OCI-LY1 (cell line): ENCODE measurements around the gene SYCP1.

ENCODE experiments used
- H2AFZ ChIP-seq: fragments of 200-600 bp; sonication (generic), shearing (Covaris generic); 2 replicates; pipeline ENCODE4 v1.6.0; 2014; ENCODE audit warnings: antibody characterized with exemption, mild to moderate bottlenecking, low read length
- H3F3A ChIP-seq: fragments of 200-600 bp; sonication (generic), shearing (Covaris generic); 2 replicates; pipeline ENCODE4 v1.6.0; 2014; ENCODE audit warnings: mild to moderate bottlenecking, antibody characterized with exemption, low read length, moderate library complexity; ENCODE audit not compliant: insufficient read depth
- H3K27ac ChIP-seq: fragments of 200-600 bp; sonication (generic); 2 replicates; pipeline ENCODE4 v1.5.1; 2014; ENCODE audit warnings: low read length, mixed run types, mild to moderate bottlenecking, low read depth; ENCODE audit not compliant: poor library complexity, severe bottlenecking
- H3K27me3 ChIP-seq: fragments of 200-600 bp; sonication (generic); 2 replicates; pipeline ENCODE4 v1.6.0; 2014; ENCODE audit warnings: antibody characterized with exemption, mild to moderate bottlenecking, low read length, moderate library complexity; ENCODE audit not compliant: insufficient read depth
- H3K36me3 ChIP-seq: fragments of 200-600 bp; sonication (generic); 2 replicates; pipeline ENCODE4 v1.6.1; 2014; ENCODE audit warnings: mild to moderate bottlenecking, antibody characterized with exemption, low read length, moderate library complexity, mixed read lengths; ENCODE audit not compliant: insufficient read depth
- H3K4me1 ChIP-seq: fragments of 200-600 bp; sonication (generic); 2 replicates; pipeline ENCODE4 v1.5.1; 2014; ENCODE audit warnings: mild to moderate bottlenecking, low read length, moderate library complexity; ENCODE audit not compliant: insufficient read depth, severe bottlenecking
- H3K4me2 ChIP-seq: fragments of 200-600 bp; sonication (generic), shearing (Covaris generic); 2 replicates; pipeline ENCODE4 v1.6.1; 2014; ENCODE audit warnings: low read length
- H3K4me3 ChIP-seq: fragments of 200-600 bp; sonication (generic); 2 replicates; pipeline ENCODE4 v1.5.1; 2014; ENCODE audit warnings: low read length, low read depth, mild to moderate bottlenecking, mixed read lengths; ENCODE audit not compliant: poor library complexity, severe bottlenecking
- H3K79me2 ChIP-seq: fragments of 200-600 bp; shearing (Covaris generic); 2 replicates; pipeline ENCODE4 v1.6.1; 2016; ENCODE audit warnings: mixed run types, low read length, mixed read lengths; ENCODE audit not compliant: insufficient read depth
- H3K9ac ChIP-seq: fragments of 200-600 bp; sonication (generic), shearing (Covaris generic); 2 replicates; pipeline ENCODE4 v1.6.1; 2014; ENCODE audit warnings: mild to moderate bottlenecking, low read length, mixed read lengths
- H3K9me2 ChIP-seq: fragments of 200-600 bp; sonication (generic), shearing (Covaris generic); 2 replicates; pipeline ENCODE4 v1.6.1; 2014; ENCODE audit warnings: low read depth, mild to moderate bottlenecking, low read length, mixed read lengths
- H3K9me3 ChIP-seq: fragments of 200-600 bp; shearing (Covaris generic); 2 replicates; pipeline ENCODE4 v1.6.1; 2014; ENCODE audit warnings: low read length, mixed read lengths
- H4K20me1 ChIP-seq: fragments of 200-600 bp; sonication (generic), shearing (Covaris generic); 2 replicates; pipeline ENCODE4 v1.6.0; 2016; ENCODE audit warnings: mild to moderate bottlenecking, low read length; ENCODE audit not compliant: insufficient read depth
- CTCF ChIP-seq: fragments of 200-600 bp; sonication (generic), shearing (Covaris generic); IDR thresholded peaks from 2 replicates; pipeline ENCODE4 v1.5.1; 2017; ENCODE audit warnings: mild to moderate bottlenecking, antibody characterized with exemption, low read length, moderate library complexity, mixed read lengths
- EZH2 ChIP-seq: fragments of 200-600 bp; sonication (generic), shearing (Covaris generic); IDR thresholded peaks from 2 replicates; pipeline ENCODE4 v1.8.0; 2017; ENCODE audit warnings: borderline replicate concordance, mixed run types, mild to moderate bottlenecking, antibody characterized with exemption, low read length, moderate library complexity, mixed read lengths

SYCP1 gene

GRCh38 chr1:114926607-114927006 lies 71.9 kb downstream of the SYCP1 start:
- H3K4me2 ChIP-seq = no peak overlapping the region
- H3K36me3 ChIP-seq = no peaks in the 10 kb centered on the region
- H3K9me3 ChIP-seq = no peaks in the 10 kb centered on the region
- no peaks in the 10 kb centered on the region for H3K79me2 ChIP-seq
- no peaks in the 10 kb centered on the region for H3F3A ChIP-seq
- no peak overlapping the region for H3K4me3 ChIP-seq
- H3K4me1 ChIP-seq = no peaks in the 10 kb centered on the region
- no peak overlapping the region for H3K9ac ChIP-seq
- H4K20me1 ChIP-seq = no peaks in the 10 kb centered on the region
- H2AFZ ChIP-seq = no peak overlapping the region
- no peaks in the 10 kb centered on the region for H3K9me2 ChIP-seq
- no peak overlapping the region for H3K27ac ChIP-seq
- no peaks in the 10 kb centered on the region for H3K27me3 ChIP-seq
- TF ChIP-seq CTCF (no peak), EZH2 (no peak)

GRCh38 chr1:114927401-114927800 lies 72.7 kb downstream of the SYCP1 start:
- H3F3A ChIP-seq = no peaks in the 10 kb centered on the region
- no peaks in the 10 kb centered on the region for H3K27me3 ChIP-seq
- TF ChIP-seq EZH2 (no peak), CTCF (no peak)
- no peaks in the 10 kb centered on the region for H3K9me3 ChIP-seq
- H2AFZ ChIP-seq = no peak overlapping the region
- H3K9ac ChIP-seq = no peak overlapping the region
- no peaks in the 10 kb centered on the region for H3K79me2 ChIP-seq
- H3K4me3 ChIP-seq = no peak overlapping the region
- H3K27ac ChIP-seq = no peak overlapping the region
- no peaks in the 10 kb centered on the region for H3K4me1 ChIP-seq
- no peak overlapping the region for H3K4me2 ChIP-seq
- no peaks in the 10 kb centered on the region for H3K9me2 ChIP-seq
- no peaks in the 10 kb centered on the region for H4K20me1 ChIP-seq
- no peaks in the 10 kb centered on the region for H3K36me3 ChIP-seq

- TF ChIP-seq CTCF (peak; percentile 13; the same call in 1 of the 2 replicates), EZH2 (no peak)
- no peaks in the 10 kb centered on the region for H3K27me3 ChIP-seq
Observed at GRCh38 chr1:114956570-114956969, 101.9 kb downstream of the SYCP1 start.

More at GRCh38 chr1:114956570-114956969, 101.9 kb downstream of the SYCP1 start:
- Histone ChIP-seq H3K79me2 (no peaks in the 10 kb centered on the region), H3K4me1 (no peaks in the 10 kb centered on the region), H3K27ac (no peak overlapping the region), H3K9ac (no peak overlapping the region), H3K36me3 (no peaks in the 10 kb centered on the region), H3K9me3 (no peaks in the 10 kb centered on the region), H3K4me2 (no peak overlapping the region), H3K9me2 (no peaks in the 10 kb centered on the region), H2AFZ (no peak overlapping the region), H3K4me3 (no peak overlapping the region), H3F3A (no peaks in the 10 kb centered on the region), H4K20me1 (no peaks in the 10 kb centered on the region)
